Left ventricle myocardium inferior (tissue), 1 donor: ENCODE measurements around the gene CYRIA. TPM values are rescaled to one million over a fixed set of nuclear protein-coding genes. Genes with fewer than 3 reads are reported as not detected.
A peak's percentile ranks its signal among the peaks of the same experiment; 100 is the strongest.

ENCODE experiments used
- DNase-seq: peaks from one replicate; pipeline ENCODE4 v3.0.0-alpha.2; 2020
- H3K27ac ChIP-seq: fragments of 200-600 bp; replicated peaks from 2 replicates; pipeline ENCODE4 v1.8.0; 2021
- H3K27me3 ChIP-seq: fragments of 200-600 bp; 2 replicates; pipeline ENCODE4 v1.8.0; 2021; ENCODE audit warnings: low read depth
- H3K36me3 ChIP-seq: fragments of 200-600 bp; 2 replicates; pipeline ENCODE4 v1.8.0; 2021
- H3K4me1 ChIP-seq: fragments of 200-600 bp; 2 replicates; pipeline ENCODE4 v1.8.0; 2021
- H3K4me3 ChIP-seq: fragments of 200-600 bp; 2 replicates; pipeline ENCODE4 v1.8.0; 2021; ENCODE audit warnings: mild to moderate bottlenecking, moderate library complexity
- H3K9me3 ChIP-seq: fragments of 200-600 bp; replicated peaks from 2 replicates; pipeline ENCODE4 v1.8.0; 2021
- intact Hi-C: fragments of 100-400 bp; cut with micrococcal nuclease; formaldehyde crosslinking; loops from one replicate; pipeline ENCODE4 v1.11.0; 2022
- total RNA-seq: library from RNA; stranded (reverse); fragmentation: NEBNext Ultra II Directional; extraction: Animal tissue kit (Norgen Biotek cat#: 25700); gene quantifications from one replicate; pipeline ENCODE4 v1.2.1, GENCODE V29; 2021
- TF ChIP-seq, protein P1 (sequence below): fragments of 200-600 bp; IDR thresholded peaks from 2 replicates; pipeline ENCODE4 v1.8.0; 2021; ENCODE audit warnings: antibody characterized with exemption, mild to moderate bottlenecking, borderline replicate concordance
- donor health status: DM: no; HTN: yes; CAD: no; lungs with severe emphysema.

CYRIA gene
- total RNA-seq, 1 donor from 2014 or later = 4.1 TPM

DNA sequence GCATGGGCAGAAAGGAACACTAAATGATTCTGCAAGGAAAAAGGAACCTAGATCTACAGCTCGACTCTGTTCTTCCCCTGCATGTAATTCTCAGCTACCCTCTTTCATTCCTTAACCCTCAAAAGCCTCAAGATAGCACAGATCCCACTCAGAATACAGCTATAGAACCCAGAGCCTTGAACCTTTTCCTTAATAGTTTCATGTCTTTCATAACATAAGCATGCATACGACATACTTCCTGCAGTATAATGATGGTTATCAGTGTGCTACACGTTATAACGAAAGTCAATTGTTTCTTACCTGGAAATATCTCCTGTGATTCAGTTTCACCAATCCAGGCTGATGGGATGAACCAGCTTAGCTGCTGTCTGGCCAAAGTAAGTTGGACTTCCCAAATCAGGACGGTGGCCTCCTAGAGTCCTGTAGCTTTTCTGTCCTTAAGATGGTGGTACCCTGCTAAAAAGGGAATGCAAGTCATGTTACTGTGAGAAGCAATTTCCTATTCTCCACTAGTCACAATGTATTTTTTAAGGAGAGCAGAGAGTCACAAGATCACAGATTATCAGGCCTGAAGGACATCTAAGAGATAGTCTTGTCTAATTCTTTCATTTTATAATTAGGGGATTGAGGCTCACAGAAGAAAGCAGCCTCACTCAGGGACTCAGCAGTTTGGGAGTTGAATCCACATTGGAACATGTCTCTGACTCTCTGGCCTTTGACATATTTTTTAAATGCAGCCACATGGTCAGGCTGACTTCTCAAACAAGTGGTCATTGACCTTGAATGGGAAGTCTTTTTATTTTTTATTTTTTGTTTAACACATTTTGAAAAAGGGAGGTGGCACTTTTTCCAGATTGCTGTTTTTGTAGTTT, 41.8 kb downstream of the CYRIA start:
- Histone ChIP-seq H3K9me3 (no peaks in the 10 kb centered on the region), H3K27me3 (no peaks in the 10 kb centered on the region), H3K27ac (peak overlapping the region; percentile 82), H3K4me3 (no peak overlapping the region), H3K4me1 (peaks cover 48% of the 10 kb centered on the region), H3K36me3 (peaks cover 23% of the 10 kb centered on the region)
- intact Hi-C loops = no loop called here
- TF ChIP-seq, protein P1, sequence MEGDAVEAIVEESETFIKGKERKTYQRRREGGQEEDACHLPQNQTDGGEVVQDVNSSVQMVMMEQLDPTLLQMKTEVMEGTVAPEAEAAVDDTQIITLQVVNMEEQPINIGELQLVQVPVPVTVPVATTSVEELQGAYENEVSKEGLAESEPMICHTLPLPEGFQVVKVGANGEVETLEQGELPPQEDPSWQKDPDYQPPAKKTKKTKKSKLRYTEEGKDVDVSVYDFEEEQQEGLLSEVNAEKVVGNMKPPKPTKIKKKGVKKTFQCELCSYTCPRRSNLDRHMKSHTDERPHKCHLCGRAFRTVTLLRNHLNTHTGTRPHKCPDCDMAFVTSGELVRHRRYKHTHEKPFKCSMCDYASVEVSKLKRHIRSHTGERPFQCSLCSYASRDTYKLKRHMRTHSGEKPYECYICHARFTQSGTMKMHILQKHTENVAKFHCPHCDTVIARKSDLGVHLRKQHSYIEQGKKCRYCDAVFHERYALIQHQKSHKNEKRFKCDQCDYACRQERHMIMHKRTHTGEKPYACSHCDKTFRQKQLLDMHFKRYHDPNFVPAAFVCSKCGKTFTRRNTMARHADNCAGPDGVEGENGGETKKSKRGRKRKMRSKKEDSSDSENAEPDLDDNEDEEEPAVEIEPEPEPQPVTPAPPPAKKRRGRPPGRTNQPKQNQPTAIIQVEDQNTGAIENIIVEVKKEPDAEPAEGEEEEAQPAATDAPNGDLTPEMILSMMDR = no peak
- DNase-seq = no peak

DNA sequence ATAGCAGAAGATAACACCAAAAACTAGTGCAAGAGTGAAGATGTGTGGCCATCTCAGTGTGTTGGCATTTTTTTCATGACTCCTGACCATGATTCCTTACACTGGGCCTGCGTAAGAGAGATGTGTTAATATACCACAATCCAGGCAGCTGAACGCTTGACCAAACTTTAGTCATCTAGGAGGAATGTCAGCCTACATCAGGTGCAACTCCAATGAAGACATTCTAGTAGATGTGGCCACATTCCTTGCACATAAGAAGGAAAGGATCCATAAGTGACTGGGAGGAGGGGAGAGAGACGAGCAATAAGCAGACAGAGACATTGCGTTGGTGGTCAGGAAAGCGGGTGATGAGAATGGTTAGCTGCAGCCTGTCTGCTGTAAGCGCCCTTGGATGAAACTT, 42.6 kb downstream of the CYRIA start:
- no peak overlapping the region for H3K4me3 ChIP-seq
- no peak for DNase-seq
- peaks cover 26% of the 10 kb centered on the region for H3K36me3 ChIP-seq
- TF ChIP-seq, protein P1 = no peak
- H3K27ac ChIP-seq = peak overlapping the region; percentile 82
- intact Hi-C loops = no loop called here
- H3K9me3 ChIP-seq = no peaks in the 10 kb centered on the region
- H3K4me1 ChIP-seq = peaks cover 52% of the 10 kb centered on the region
- H3K27me3 ChIP-seq = no peaks in the 10 kb centered on the region

DNA sequence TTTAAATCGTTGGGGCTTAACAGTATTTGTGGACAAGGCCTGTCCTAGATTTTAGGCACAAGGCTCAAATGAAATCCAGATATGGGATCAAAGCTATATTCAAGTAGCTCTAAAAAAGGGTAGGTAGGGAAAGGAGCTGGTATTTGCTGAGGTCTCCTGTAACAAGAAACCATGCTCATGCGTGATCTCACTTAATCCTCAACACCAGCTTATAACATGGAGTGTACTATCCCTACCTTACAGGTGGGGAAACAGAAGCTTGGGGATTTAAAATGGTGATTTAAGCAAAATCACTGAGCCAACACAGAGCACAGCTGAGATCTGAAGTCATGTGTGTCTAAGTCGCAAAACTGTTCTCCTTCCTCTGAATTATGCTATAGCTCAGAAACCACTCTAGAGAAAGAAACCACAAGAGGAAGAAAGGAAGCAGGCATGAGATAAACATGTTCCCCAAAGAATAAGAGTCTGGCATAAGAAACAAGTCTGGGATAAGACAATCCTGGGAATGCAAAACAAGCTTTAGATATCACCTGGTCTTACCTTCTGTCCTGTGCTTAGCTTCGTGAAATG, 43.1 kb downstream of the CYRIA start:
- Histone ChIP-seq H3K4me3 (no peak overlapping the region), H3K27me3 (no peaks in the 10 kb centered on the region), H3K9me3 (no peaks in the 10 kb centered on the region), H3K36me3 (peaks cover 26% of the 10 kb centered on the region), H3K4me1 (peaks cover 52% of the 10 kb centered on the region), H3K27ac (peak overlapping the region; percentile 82)
- intact Hi-C loops = no loop called here
- DNase-seq = no peak
- TF ChIP-seq, protein P1 = no peak

DNA sequence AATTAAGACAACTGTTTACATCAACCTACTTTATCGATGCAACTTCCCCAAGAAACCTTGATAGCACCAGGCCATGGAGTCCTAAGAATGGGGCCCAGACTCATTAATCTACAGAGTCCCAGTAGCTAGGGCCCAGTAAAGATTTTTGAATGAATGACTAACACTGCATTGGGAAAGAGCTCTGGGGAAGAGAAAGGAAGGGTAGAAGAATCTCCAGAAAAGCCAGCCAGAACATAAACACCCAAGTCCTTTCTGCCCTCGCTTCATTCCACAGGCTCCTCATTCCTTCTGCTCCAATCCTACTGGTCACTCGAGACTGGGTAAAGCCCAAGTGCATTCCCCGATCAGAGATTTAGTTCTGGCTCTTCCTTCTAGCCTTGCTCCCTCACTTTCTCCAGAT, 44.3 kb downstream of the CYRIA start:
- Histone ChIP-seq H3K4me1 (peaks cover 52% of the 10 kb centered on the region), H3K36me3 (peaks cover 26% of the 10 kb centered on the region), H3K9me3 (no peaks in the 10 kb centered on the region), H3K27me3 (no peaks in the 10 kb centered on the region), H3K27ac (no peak overlapping the region), H3K4me3 (no peak overlapping the region)
- intact Hi-C loops = no loop called here
- TF ChIP-seq, protein P1 = no peak
- DNase-seq = no peak

DNA sequence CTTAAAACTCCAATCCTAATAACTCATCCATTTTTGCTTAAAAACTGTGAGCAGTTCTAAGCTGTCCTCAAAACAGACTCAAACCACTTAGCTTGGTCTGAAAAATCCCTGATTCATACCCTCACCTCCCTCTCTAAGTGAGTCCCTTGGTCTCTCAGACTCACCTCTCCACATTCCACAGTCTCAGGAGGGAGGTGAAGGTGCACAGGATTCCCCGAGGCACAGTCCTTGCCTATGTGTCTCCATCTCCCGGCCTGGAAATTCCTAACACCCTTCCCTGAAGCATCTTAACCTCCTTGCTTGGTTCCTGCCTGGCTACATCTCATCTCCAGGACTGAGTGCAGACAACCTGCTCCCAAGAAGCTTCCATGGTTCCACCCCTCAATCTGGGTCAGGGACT, 45.0 kb downstream of the CYRIA start:
- TF ChIP-seq, protein P1 = no peak
- Histone ChIP-seq H3K4me1 (peaks cover 52% of the 10 kb centered on the region), H3K36me3 (peaks cover 26% of the 10 kb centered on the region), H3K9me3 (no peaks in the 10 kb centered on the region), H3K4me3 (no peak overlapping the region), H3K27ac (no peak overlapping the region), H3K27me3 (no peaks in the 10 kb centered on the region)
- DNase-seq = no peak
- intact Hi-C loops = no loop called here
